NK-92 (cell line): ENCODE data around the gene PLB1.
"Not testable (repeated sequence)": the region's sequence is repeated elsewhere in the genome, so short reads cannot be mapped to it uniquely, and the experiment has no call there.

ENCODE experiments used
- DNase-seq: peaks from one replicate; lab custom pipeline; 2025; ENCODE audit not compliant: unreplicated experiment; lab: John Stamatoyannopoulos, UW

PLB1 gene

DNA sequence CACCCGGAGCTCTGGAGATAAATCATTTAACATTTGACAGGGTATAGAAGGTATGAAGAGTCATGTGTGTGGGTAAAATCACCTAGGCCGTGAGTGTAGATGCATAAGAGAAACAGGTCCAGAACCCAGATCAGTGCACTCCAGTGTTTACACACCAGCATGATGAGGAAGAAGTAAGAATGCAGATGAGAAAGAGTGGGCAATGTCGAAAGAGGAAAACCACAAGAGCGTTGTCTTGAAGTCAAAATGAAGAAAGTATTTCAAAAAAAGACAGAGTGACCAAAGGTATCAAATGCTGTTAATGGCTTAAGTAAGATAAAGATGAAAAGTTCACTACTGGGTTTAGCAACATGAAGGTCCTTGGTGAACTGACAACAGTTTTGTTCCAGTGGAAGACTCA, 32.0 kb upstream of the PLB1 start:
- DNase-seq: no peak

DNA sequence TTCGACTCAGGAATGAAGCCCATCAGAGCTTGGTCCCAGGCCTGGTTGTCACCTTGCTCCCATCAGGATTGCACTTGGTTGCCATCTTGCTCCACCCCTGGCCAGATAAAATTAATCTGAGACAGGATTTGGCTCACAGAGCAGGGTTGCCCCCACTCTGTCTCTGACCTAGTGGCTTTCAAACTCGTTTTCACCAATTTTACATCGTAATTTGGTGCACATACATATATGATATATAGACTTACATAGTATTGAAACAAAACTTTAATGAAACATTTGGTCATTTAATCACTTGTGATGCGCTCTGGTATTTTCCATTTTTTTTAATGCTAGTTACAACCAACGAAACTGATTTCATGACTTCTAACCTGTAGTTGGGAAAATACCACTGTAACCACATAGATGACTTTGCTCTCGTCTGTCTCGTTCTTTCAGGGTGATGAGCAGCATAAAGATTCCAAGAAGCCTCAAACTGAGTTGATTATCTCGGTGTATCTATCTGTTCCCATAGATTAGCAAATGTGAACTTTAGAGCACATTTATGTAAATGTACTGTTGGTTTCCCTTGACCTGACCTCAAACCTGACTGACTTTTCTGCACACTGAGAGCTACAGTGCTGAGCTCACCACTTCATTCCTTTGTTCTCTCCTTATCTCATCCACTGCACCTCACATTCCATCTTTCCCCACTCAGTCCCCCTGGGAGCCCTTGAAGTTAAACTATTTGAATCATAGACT, 30.5 kb upstream of the PLB1 start:
- no peak for DNase-seq

DNA sequence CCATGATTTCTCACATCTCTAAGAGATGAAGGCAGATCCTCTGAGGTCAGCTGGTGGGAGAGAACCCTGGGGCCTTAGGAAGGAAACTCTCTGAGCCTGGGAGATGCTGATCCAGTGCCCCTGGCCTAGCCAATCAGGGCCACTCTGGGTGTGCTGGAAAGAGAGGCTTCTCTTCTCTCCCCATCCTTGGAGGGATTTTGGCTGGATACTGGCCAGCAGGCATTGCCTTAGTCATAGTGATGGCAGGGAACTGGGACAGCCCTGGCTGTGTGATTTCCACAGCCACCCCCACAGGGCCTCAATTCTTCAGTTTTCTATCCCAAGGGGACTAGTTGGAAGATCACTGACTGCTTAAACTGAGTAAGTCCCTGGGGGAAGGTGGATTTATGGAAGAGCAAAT, 26.6 kb upstream of the PLB1 start:
- DNase-seq: no peak

DNA sequence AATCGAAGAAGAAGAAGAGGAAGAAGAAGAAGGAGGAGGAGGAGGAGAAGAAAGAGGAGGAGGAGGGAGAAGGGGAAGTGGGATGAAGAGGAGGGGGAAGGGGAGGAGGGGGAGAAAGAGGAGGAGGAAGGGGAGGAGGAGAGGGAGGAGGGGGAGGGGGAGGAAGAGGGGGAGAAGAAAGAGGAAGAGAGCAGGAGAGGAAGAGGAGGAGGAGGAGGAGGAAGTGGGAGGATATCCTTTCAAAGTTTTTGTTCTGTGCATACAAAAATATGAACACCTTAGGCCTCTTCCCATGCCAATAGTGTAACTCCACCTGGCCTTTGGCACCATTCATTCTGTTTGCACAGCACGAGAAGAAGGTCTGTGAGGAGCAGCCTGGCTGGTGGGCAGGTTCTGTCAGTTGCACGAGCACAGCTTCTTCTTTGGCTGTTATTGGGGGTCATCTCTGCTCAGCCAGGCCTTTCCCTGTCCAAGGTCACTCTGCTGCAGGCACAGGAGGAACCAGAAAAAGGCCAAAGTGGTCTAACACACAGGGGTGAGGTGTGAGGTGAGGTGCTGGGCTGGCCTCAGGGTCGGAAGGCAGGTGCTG, 25.8 kb upstream of the PLB1 start:
- DNase-seq: no peak

DNA sequence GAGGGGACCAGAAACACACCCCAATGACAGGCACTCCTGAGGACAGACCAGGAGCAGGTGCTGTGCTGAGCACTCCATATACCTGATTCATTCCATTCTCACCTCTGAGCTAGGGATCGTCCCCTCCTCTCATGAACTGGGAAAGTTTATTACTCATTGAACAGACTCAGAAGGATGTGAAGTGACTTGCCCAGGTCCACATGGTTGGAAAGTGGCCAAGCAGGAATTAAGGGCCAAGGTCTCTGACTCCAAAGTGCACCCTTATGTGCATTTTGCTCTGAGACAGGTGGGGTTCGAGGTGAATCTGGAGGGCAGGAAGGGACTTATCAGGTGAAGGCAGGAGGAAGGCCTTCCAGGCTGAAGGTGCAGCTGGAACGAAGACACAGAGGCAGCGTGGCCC, 25.1 kb upstream of the PLB1 start:
- DNase-seq: no peak

DNA sequence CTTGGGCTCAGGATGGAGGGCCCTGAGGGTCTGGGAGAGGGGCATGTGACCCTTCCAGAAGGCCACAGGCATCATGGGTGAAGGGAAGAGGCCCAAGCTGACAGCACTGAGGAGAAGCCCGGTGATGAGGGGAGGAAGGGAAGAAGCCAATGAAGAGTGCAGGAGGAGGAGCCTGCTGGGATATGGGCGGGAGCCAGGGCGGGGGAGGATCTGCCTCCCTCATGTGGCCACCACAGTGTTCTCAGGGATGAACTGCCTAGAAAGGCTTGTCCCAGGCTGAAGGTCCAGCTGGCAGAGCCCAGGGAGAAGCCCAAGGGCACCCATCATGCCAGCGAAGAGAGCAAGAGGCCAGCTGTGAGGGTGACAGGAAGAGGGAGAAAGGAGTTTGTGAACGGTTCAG, 24.6 kb upstream of the PLB1 start:
- no peak for DNase-seq

DNA sequence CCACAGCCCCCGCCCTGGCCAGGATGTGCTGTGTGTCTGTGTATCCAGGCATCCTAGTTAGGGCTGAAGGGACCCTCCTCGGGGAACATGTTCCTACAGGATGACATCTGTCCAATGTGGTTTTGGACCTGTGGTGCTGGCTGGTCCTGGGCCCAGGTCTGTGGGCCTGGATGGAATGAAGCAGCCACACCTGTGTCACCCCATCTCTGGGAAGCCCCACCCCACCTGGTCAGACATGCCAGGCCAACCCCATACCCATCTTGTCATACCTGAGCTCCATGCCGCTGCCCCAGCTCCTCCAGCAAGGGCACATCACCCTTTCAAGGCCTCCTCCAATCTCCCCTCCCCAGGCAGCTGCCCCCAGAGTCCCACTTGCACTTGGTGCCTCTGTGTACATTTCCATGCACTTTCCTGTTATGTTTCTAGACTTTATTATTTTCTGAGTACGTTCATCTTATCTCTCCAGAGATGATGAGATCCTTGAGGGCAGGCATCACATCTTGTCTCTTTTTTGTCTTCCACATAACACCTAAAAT, 24.1 kb upstream of the PLB1 start:
- DNase-seq: no peak

DNA sequence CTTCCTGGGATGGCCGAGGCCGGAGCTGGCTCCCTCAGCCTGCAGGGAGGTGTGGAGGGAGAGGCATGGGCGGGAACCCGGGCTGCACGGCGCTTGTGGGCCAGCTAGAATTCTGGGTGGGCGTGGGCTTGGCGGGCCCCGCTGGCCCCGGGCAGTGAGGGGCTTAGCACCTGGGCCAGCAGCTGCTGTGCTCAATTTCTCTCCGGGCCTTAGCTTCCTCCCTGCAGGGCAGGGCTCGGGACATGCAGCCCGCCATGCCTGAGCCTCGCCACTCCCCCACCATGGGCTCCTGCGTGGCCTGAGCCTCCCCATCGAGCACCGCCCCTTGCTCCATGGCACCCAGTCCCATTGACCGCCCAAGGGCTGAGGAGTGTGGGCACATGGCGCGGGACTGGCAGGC, 23.2 kb upstream of the PLB1 start:
- not testable (repeated sequence) for DNase-seq

DNA sequence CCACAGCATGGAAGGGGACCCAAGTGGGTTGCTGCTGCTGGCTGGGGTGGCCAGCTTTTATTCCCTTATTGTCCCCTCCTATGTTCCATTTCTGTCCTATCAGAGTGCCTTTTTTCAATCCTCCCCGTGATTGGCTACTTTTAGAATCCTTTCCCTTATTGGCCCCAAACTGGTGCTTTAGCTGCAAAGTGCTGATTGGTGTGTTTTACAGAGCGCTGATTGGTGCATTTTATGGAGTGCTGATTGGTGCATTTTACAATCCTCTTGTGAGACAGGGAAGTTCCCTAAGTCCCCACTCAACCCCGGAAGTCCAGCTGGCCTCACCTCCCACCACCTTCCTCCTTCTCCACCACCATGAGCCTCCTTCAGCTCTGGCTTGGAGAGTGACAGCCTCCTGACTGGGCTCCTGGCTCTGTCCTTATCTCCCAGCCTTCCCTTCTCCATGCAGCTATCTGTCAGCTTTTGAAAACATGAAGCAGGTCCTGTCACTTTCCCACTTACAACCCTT, 20.7 kb upstream of the PLB1 start:
- DNase-seq: no peak

DNA sequence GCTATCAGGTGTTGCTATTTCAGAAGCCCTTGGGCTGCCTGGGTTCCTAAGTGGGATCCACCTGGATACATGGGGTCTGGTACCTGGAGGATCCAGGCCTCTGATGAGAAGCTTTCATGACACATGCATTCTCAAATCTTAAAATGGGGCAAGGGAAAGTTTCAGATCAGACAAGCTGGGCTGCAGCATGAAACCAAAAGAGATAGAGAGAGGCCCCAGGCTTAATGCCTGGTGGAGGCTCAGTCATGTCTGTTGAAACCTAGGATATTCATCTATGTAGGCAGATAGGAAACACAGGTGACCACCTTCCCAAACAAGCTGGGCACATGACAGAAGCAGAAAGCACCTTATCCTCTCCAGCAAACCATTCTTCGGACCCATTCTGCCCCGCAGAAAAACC, 18.8 kb upstream of the PLB1 start:
- DNase-seq: no peak

DNA sequence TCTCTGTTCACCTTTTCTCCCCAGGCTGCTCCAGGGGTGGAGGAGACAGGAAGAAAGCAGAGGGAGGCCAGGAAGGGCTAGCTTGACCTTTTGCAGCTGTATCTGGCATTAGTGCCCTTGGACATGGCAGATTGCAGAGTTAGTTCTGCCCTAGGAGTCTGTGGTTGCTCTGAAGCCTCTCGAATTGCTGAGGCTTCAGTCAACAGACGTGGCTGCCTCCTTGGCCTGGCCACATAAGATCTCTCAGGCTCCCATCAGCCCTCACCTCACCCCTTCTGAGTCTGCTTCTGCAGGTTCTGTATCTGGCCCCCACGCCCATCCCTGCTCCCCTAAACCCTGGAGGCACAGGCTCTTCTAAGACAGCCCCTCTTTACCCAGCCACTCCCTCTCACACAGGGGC, 18.2 kb upstream of the PLB1 start:
- DNase-seq: no peak

DNA sequence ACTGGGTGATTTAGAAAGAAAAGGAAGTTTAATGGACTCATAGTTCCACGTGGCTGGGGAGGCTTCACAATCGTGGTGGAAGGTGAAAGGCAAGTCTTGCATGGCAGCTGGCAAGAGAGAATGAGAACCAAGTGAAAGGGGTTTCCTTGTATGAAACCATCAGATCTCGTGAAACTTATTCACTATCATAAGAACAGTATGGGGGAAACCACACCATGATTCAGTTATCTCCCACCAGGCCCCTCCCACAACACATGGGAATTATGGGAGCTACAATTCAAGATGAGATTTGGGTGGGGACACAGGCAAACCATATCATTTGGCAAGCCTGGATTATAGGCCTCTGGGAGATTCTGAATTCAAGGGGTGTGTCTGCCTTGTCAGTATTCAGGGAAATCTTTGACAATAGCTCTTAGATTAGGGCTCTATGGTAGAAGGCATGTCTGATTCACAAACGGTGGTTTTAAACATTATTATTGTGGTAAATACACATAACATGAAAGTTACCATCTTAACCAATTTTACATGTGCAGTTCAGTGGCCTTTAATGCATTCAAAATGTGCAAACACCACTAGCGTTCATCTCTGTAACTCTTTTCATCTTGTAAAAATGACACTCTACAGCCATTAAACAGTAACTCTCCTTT, 15.3 kb upstream of the PLB1 start:
- DNase-seq: no peak

DNA sequence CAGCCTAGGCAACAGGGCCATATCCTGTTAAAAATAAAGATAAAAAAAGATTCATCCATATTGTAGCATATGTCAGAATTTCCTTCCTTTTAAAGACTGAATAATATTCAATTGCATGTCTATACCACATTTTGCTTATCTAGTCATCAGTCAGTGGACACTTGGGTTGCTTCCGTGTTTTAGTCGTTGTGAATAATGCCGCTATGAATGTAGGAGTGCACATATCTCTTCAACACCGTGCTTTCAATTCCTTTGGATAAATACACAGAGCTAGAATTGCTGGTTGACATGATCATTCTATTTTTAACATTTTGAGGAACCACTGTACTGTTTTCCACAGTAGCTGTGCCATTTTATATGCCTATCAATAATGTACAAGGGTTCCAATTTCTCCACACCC, 14.0 kb upstream of the PLB1 start:
- no peak for DNase-seq

DNA sequence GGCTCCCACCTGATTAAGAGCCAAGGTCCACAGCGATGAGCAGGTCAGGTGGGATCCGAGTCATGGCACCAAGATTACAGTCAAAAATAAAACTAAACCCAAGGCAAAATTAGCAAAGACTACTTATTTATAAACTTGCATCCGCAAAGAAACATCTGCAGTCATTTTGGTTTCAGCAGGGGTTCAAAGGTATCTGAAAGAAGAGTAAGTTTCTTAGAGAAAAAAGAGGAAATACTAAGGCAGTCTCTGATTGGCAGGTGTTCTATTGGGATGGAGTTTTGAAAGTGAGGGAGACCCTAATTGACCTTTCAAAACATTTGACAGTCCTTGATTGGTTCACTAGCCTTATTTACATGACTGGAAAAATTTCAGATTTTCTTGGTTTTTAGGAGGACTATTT, 11.0 kb upstream of the PLB1 start:
- DNase-seq: no peak

DNA sequence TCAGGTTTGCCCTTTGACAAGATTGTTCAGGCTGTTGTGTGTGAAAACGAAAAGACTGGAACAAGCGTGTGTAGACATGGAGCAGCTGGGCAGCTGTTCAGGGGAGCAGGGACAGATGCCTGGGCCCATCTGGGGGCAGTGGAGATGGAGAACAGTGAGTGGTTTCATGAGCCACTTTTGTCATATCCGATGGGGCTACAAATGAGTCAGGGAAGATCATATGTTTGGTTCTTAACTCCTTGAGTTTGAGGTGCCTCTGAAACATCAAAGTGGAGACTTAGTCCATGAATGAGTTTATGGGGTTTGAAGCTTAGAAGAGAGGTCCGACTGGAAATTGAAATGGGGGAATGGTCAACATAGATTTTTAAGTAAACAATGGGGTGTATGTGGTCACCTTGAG, 9.3 kb upstream of the PLB1 start:
- no peak for DNase-seq

DNA sequence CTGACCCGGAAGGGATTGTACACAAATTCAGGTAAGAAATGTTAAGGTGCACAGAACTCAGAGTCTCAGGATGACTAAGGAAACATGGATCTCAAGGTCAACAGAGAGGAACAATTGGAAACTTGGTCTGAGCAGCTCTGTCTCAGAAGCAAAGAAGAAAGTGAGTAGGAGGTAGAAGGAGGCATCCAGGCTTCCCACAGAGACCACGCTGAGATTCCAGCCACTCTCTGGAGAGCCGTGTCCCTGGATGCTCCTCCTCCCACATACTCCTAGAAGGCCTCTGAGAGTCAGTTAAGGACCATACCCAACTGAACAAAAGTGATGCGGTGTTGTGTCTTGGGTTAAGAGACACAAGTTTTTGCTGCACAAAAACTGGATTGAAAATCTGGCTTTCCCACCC, 8.6 kb upstream of the PLB1 start:
- no peak for DNase-seq

DNA sequence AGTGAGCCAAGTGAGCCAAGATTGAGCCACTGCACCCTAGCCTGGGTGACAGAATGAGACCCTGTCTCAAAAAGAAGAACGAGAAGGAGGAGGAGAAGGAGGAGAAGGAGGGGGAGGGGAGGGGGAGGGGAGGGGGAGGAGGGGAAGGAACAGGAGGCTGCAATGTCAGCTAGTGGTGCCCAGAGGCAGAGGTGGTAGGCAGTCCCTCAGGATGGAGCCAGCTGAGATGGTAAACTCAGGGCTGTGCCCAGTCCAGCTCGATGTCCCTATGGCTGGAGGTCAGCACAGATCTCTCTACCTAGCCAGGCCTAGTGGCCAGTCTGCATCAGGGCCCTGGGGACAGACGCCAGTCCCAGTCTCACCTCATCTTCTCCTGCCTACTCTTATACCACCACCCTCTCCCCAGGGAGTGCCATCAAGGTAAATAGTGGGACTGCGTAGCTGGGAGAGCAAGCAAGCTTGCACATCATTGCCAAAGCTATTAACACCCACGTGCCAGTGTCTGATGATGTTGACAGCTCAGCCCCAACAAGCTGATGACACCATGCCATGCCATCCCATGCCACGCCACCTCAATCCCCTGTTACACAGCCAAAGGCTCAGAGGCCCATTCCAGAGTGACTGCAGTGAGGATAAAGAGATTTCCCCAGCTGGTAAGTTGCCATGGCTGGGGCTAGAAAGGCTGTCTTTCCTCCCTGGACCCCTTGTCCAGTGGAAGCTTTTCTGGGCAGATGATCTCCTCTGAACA, 7.6 kb upstream of the PLB1 start:
- DNase-seq: no peak

DNA sequence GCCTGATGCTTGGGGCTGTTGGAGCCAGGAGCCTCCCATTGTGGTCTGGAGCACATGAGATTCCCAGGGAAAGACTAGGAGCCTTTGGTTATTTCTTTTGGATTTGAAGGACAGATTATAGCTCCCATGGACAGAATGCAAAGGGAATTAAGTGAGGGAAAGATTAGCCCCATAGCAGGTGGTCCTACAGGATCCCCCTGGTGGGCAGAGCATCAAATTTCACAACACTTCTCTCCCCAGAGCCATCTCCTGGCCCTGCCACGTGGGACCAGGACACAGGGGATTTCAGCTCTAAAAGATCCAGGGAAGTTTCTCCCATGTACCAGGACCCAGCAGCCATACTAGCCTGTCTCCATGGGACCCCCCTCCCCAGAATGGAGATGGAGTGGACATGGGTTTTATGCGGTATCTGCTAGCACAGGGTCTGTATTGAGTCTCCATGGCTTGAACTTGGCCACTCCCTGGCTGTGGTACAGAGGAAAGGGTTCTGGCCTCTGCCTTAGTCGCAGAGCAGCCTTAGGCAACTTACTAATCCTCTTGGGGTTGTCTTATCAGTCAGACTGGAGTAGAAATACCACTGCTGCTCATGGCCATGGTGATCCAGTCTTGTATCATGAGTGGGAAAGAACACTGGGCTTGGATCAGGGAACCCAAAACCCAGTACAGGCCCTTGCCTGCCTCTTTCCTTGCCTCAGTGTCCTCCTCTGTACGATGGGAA, 6.8 kb upstream of the PLB1 start:
- no peak for DNase-seq

DNA sequence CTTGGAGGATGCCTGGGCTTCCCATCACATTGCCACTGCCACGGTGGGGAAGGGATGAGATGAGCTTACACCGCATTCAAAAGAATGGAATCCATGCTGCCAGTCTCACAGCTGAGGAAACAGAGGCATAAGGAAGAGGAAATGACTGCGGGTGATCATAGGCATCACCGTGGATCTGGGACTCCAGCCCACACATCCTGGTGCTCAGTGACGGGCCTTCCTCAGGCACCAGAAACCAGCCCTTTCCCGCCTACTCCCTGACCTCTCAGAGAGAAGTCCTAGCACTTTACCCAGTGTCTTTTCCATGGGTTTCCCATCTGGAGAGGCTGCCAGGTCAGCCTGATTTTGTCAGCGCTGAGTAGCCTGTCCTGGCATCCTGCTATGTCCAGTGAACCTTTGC, 5.3 kb upstream of the PLB1 start:
- DNase-seq: no peak

DNA sequence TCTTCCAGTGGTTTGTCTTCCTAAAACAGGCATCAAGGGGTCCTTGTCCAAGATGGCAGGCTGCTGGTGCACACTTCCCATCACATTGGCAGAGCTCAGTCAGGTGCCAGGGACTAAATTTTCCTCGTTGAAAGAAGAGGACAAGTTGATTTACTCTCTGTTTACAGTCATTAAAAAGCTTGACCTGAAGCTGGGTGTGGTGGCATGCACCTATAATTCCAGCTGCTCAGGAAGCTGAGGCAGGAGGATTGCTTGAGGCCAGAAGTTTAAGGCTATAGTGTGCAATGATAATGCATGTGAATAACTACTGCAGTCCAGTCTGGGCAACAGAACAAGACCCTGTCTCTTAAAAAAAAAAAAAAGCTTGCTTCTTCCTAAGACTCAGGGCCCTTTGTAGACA, 3.6 kb upstream of the PLB1 start:
- DNase-seq: no peak

DNA sequence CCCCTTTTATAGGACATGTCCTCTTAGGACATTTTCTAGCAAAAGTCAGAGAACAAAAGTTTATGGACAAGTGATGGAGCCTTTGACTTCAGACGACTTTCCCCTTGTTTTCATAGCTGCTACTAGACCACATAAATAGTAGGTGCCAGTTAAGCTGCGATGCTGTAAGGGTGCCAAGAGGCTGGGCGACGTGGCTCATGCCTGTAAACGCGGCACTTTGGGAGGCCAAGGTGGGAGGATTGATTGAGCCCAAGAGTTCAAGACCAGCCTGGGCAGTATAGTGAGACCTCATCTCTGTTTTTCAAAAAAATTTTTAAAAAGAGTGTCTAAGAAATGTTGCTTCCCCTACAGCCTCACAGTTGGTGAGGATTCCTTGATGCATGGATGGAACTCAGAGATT, 2.2 kb upstream of the PLB1 start:
- DNase-seq: no peak
